ENCODE results near the gene ARMC12. TPM values are rescaled to one million over a fixed set of nuclear protein-coding genes. Genes with fewer than 3 reads are reported as not detected.

Gene ARMC12
- total and polyA plus RNA-seq, 10 of the 15 experiments (the other 5 are each of a cell fraction or from before 2014, with no cell fraction given) = 0.10 to 1.6 (median 0.62) TPM

DNA sequence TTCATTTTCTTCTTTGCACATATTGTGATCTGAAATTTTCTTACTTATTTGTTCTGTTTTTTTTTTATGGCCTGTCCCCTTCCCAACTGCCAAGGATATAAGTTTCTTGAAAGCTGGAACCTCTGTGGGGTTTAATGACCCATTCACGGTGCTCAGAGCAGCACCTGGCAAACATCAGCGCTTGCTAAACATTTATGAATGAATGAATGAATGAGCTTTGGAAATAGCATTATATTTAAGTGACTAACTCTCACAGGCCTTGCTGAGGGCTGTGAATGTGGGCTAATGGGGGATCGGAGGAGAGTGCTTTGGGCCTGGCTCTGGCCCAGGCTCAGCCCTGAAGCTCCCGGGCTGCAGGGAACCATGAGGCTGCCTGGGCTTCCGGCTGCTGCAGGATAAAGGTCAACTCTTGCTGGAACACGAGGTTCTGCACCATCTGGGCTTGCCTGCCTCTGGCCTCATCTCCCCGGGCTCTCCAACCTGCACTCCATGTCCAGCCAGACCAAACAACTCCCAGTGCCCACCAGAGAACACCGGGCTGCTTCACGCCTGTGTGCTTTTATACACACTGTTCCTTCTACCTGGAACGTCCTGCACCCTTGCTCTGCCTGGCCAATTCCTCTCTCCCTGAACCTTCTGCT is 14.6 kb upstream of the ARMC12 start:
- H3K9ac ChIP-seq (ENCODE audit: control insufficient read depth, insufficient read depth, low read length) = no peak overlapping the region
- ChIA-PET RAD21 (ENCODE audit: unreplicated experiment) (interaction anchor here (1.0 to 1.3 kb wide), 2 partner anchors 10 to 131 kb away, joined by 3 to 4 read pairs; no protein-coding TSS in a partner anchor), SMC1A (ENCODE audit: uncharacterized antibody, unreplicated experiment) (interaction anchor here (0.6 to 1.3 kb wide), 2 partner anchors 35 to 50 kb away, joined by 3 to 6 read pairs; no protein-coding TSS in a partner anchor), POLR2A (interaction anchor here (1.3 to 1.7 kb wide), 2 partner anchors 10 to 15 kb away, joined by 3 to 4 read pairs; partner anchors contain the start of gene ARMC12), CTCF (interaction anchor here (1.2 to 2.5 kb wide), 2 partner anchors 10 to 14 kb away, joined by 3 to 8 read pairs; partner anchors contain the start of gene ARMC12)
- in situ Hi-C loops (cut with MboI) = no loop called here
- no peaks in the 10 kb centered on the region for H3K27me3 ChIP-seq (replicated peaks in 1 of 2; ENCODE audit: control insufficient read depth in 2 of 2, insufficient read depth in 2 of 2, low read length in 1 of 2)
- H3K9me3 ChIP-seq (replicated peaks; ENCODE audit: control insufficient read depth, insufficient read depth, low read length) = no peaks in the 10 kb centered on the region; the same call in 2 of the 3 replicates
- no peak overlapping the region for H3K4me2 ChIP-seq (ENCODE audit: control insufficient read depth, insufficient read depth)
- no TSS peak for BruUV-seq (replicated peaks)
- intact Hi-C loops (cut with micrococcal nuclease; ENCODE audit: unreplicated experiment) = no loop called here
- peaks cover 55% of the 10 kb centered on the region for H3K4me1 ChIP-seq (ENCODE audit: control insufficient read depth, insufficient read depth, low read length)
- DNase-seq (ENCODE audit: low read depth, low spot score) (no peak), FAIRE-seq (no peak), ATAC-seq (no peak)
- H3K4me3 ChIP-seq = no peak overlapping the region
- TF ChIP-seq, protein P1, sequence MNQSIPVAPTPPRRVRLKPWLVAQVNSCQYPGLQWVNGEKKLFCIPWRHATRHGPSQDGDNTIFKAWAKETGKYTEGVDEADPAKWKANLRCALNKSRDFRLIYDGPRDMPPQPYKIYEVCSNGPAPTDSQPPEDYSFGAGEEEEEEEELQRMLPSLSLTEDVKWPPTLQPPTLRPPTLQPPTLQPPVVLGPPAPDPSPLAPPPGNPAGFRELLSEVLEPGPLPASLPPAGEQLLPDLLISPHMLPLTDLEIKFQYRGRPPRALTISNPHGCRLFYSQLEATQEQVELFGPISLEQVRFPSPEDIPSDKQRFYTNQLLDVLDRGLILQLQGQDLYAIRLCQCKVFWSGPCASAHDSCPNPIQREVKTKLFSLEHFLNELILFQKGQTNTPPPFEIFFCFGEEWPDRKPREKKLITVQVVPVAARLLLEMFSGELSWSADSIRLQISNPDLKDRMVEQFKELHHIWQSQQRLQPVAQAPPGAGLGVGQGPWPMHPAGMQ (IDR thresholded peaks at IDR 0.05; ENCODE audit: borderline replicate concordance) = no peak
- no peak for TF ChIP-seq IKZF2 (IDR thresholded peaks at IDR 0.05)
- no peak for TF ChIP-seq RCOR1 (conservative IDR thresholded peaks at IDR 0.05; ENCODE audit: low read depth, low read length)
- TF ChIP-seq RFX5 (IDR thresholded peaks at IDR 0.05; ENCODE audit: low read depth, low read length) = no peak
- TF ChIP-seq CBX5 (IDR thresholded peaks at IDR 0.05; ENCODE audit: low read depth) = no peak
- no peak for TF ChIP-seq PML (IDR thresholded peaks at IDR 0.05; ENCODE audit: low read length)
- TF ChIP-seq ZNF384 (IDR thresholded peaks at IDR 0.05; ENCODE audit: borderline replicate concordance, low read depth, low read length) = no peak
- TF ChIP-seq, protein P2, sequence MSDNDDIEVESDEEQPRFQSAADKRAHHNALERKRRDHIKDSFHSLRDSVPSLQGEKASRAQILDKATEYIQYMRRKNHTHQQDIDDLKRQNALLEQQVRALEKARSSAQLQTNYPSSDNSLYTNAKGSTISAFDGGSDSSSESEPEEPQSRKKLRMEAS (IDR thresholded peaks at IDR 0.05; ENCODE audit: low read depth, low read length) = no peak
- no peak for TF ChIP-seq PAX5 (IDR thresholded peaks at IDR 0.05; ENCODE audit: borderline replicate concordance, low read depth, low read length)
- TF ChIP-seq, protein P3, sequence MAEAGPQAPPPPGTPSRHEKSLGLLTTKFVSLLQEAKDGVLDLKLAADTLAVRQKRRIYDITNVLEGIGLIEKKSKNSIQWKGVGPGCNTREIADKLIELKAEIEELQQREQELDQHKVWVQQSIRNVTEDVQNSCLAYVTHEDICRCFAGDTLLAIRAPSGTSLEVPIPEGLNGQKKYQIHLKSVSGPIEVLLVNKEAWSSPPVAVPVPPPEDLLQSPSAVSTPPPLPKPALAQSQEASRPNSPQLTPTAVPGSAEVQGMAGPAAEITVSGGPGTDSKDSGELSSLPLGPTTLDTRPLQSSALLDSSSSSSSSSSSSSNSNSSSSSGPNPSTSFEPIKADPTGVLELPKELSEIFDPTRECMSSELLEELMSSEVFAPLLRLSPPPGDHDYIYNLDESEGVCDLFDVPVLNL (IDR thresholded peaks at IDR 0.05; ENCODE audit: low read depth, low read length) = no peak
- no peak for TF ChIP-seq SUZ12 (IDR thresholded peaks at IDR 0.05; ENCODE audit: unreplicated experiment)
- H3K36me3 ChIP-seq (ENCODE audit: control insufficient read depth in 2 of 2, insufficient read depth in 2 of 2, low read length in 1 of 2) = no peaks in the 10 kb centered on the region
- H3K27ac ChIP-seq (ENCODE audit: control insufficient read depth, insufficient read depth) = no peak overlapping the region
- H3K79me2 ChIP-seq (ENCODE audit: control insufficient read depth, insufficient read depth, low read length) = no peaks in the 10 kb centered on the region
- 67% methylated on average over 10 of the region's 10 CpGs for WGBS (ENCODE audit: insufficient coverage, insufficient replicate concordance, low lambda C conversion rate, missing lambda C conversion rate)
- H2AFZ ChIP-seq (ENCODE audit: control insufficient read depth, low read depth, low read length) = no peak overlapping the region
- H4K20me1 ChIP-seq (ENCODE audit: control insufficient read depth, insufficient read depth) = no peaks in the 10 kb centered on the region

Data from GM12878 (cell line).